DMS79 (cell line): Measurements from ENCODE around the gene TIGD2.

Source experiments
- DNase-seq: peaks from one replicate; lab custom pipeline; 2025; lab: John Stamatoyannopoulos, UW

Gene TIGD2

DNA sequence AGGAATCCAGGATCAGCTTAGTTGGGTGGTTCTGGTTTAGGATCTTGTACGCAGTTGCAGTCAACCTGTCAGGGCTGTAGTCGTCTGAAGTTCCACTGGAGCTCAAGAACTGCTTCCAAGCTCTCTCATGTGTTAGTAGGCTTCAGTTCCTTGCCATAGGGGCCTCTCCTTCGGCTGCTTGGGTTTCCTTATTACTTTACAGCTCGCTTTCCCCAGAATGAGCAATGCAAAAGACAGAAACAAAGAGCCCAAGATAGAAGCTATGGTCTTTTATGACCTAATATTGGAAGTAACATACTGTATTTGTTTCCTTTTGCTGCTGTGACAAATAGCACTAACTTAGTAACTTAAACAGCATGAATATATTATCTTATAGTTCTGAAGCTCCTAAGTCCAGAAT lies 51.7 kb downstream of the TIGD2 start:
- no peak for DNase-seq

DNA sequence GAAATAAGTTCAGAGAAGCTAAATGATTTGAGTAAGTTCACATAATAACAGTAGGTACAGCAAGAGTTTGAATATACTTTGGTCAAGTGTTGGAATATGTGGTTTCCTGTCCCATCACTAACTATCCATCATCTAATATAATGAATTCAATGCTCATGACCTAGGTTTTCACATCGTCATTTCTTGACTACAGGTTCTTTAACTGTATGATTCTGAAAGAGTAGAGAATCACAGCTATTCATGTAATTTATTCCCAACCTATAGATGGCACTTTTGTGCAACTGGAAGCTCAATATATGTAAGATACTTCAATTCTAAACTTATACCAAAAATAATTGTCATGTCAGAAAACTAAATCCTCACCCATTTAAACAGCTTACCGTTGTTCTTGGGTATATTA lies 53.1 kb downstream of the TIGD2 start:
- DNase-seq, result no peak
